CD8-positive, alpha-beta memory T cell (primary cell): ENCODE measurements around the gene TRERF1. TPM values are rescaled to one million over a fixed set of nuclear protein-coding genes. Genes with fewer than 3 reads are reported as not detected.
"Not testable (repeated sequence)": the region's sequence is repeated elsewhere in the genome, so short reads cannot be mapped to it uniquely, and the experiment has no call there.

ENCODE experiments used
- CTCF ChIA-PET: fragments of 350-600 bp; sonication (Branson Sonifier 250); formaldehyde crosslinking; loops from one replicate; lab custom pipeline; 2021; ENCODE audit warnings: antibody characterized with exemption; lab: Charles Lee
- POLR2A ChIA-PET: fragments of 350-600 bp; sonication (Branson Sonifier 250); formaldehyde crosslinking; loops from one replicate; lab custom pipeline; 2021; ENCODE audit warnings: antibody characterized with exemption; lab: Charles Lee
- DNase-seq, 5 donors: peaks; one replicate each; pipeline versions ENCODE4 v3.0.0 to v3.0.0-alpha.2; 2020 to 2022; ENCODE audit warnings: mixed read lengths in 1 of 5
- H3K27ac ChIP-seq: one replicate; pipeline ENCODE4 v1.7.0; 2013; ENCODE audit warnings: low read depth, mild to moderate bottlenecking, low read length, moderate library complexity
- H3K27me3 ChIP-seq: 2 replicates; pipeline ENCODE4 v1.7.0; 2013; ENCODE audit warnings: low read length, mild to moderate bottlenecking; ENCODE audit not compliant: insufficient read depth, poor library complexity, severe bottlenecking
- H3K36me3 ChIP-seq: 2 replicates; pipeline ENCODE4 v1.7.0; 2013; ENCODE audit warnings: mild to moderate bottlenecking, low read length, moderate library complexity; ENCODE audit not compliant: insufficient read depth
- H3K4me1 ChIP-seq: 2 replicates; pipeline ENCODE4 v1.7.0; 2013; ENCODE audit warnings: mild to moderate bottlenecking, low read length, moderate library complexity; ENCODE audit not compliant: insufficient read depth
- H3K4me3 ChIP-seq: 2 replicates; pipeline ENCODE4 v1.7.0; 2013; ENCODE audit warnings: mild to moderate bottlenecking, low read length
- H3K9me3 ChIP-seq: 2 replicates; pipeline ENCODE4 v1.7.0; 2013; ENCODE audit warnings: mild to moderate bottlenecking, low read length
- H3K27ac Mint-ChIP-seq, 8 donors: one replicate each; pipeline ENCODE4 v1.8.0; 2020 to 2021; ENCODE audit warnings: mixed read lengths in 8 of 8, mild to moderate bottlenecking in 6 of 8, inconsistent platforms in 3 of 8, moderate library complexity in 3 of 8
- H3K27me3 Mint-ChIP-seq, 2 donors: one replicate each; pipeline ENCODE4 v1.8.0; 2020 to 2021; ENCODE audit warnings: mixed read lengths in 2 of 2, mild to moderate bottlenecking in 1 of 2, moderate library complexity in 1 of 2
- H3K36me3 Mint-ChIP-seq, 3 donors: one replicate each; pipeline ENCODE4 v1.8.0; 2020 to 2021; ENCODE audit warnings: mixed read lengths in 3 of 3, inconsistent platforms in 1 of 3, mild to moderate bottlenecking in 1 of 3
- H3K4me1 Mint-ChIP-seq, 3 donors: one replicate each; pipeline ENCODE4 v1.8.0; 2020 to 2021; ENCODE audit warnings: mixed read lengths in 3 of 3, inconsistent platforms in 1 of 3, mild to moderate bottlenecking in 1 of 3
- H3K4me3 Mint-ChIP-seq, 7 donors: one replicate each; pipeline ENCODE4 v1.8.0; 2020 to 2021; ENCODE audit warnings: mixed read lengths in 7 of 7, mild to moderate bottlenecking in 6 of 7, moderate library complexity in 4 of 7, inconsistent platforms in 2 of 7
- H3K9me3 Mint-ChIP-seq, 5 donors: one replicate each; pipeline ENCODE4 v1.8.0; 2020 to 2022; ENCODE audit warnings: mixed read lengths in 5 of 5, mild to moderate bottlenecking in 3 of 5, moderate library complexity in 2 of 5, inconsistent platforms in 1 of 5
- polyA plus RNA-seq: library from polyadenylated mRNA; unstranded; fragments of 300-500 nt; fragmentation: Illumina TruSeq; gene quantifications from one replicate; pipeline ENCODE4 v1.2.3, GENCODE V29; 2021
- total RNA-seq, 2 experiments: library from RNA; stranded (reverse); gene quantifications; one replicate each; pipeline ENCODE4 v1.2.3, GENCODE V29; 2021

Gene TRERF1
- total and polyA plus RNA-seq, 3 experiments from 2014 or later: 10.2 to 10.6 (median 10.3) TPM

- H3K36me3 ChIP-seq: no peaks in the 10 kb centered on the region
- H3K4me1 ChIP-seq: peaks cover 11% of the 10 kb centered on the region
- no peak overlapping the region for H3K27ac ChIP-seq
- no peaks in the 10 kb centered on the region for H3K9me3 ChIP-seq
- ChIA-PET POLR2A (interaction anchor here (0.6 kb wide), 1 partner anchor 330 kb away, joined by 3 read pairs; no protein-coding TSS in a partner anchor), CTCF (interaction anchor here (1.0 to 2.2 kb wide), 2 partner anchors 326 to 435 kb away, joined by 3 to 8 read pairs; no protein-coding TSS in a partner anchor)
- H3K27me3 ChIP-seq: no peaks in the 10 kb centered on the region
- no peak overlapping the region for H3K27ac Mint-ChIP-seq
- no peak for DNase-seq
- peaks cover 0 to 10% (median 3%) of the 10 kb centered on the region in 3 donors for H3K36me3 Mint-ChIP-seq
- peaks cover 12 to 18% (median 12%) of the 10 kb centered on the region in 3 donors for H3K4me1 Mint-ChIP-seq
- H3K9me3 Mint-ChIP-seq: no peaks in the 10 kb centered on the region
- no peak overlapping the region for H3K4me3 ChIP-seq
- no peak overlapping the region for H3K4me3 Mint-ChIP-seq
- H3K27me3 Mint-ChIP-seq: peaks cover 0 to 2% of the 10 kb centered on the region in 2 donors
Observed at GRCh38 chr6:42221546-42221945, 230.2 kb downstream of the TRERF1 start.

- Mint-ChIP-seq H3K9me3 (no peaks in the 10 kb centered on the region), H3K4me1 (peaks cover 16 to 26% (median 19%) of the 10 kb centered on the region in 3 donors), H3K27ac (no peak overlapping the region), H3K36me3 (peaks cover 0 to 7% (median 3%) of the 10 kb centered on the region in 3 donors), H3K27me3 (peaks cover 0 to 2% of the 10 kb centered on the region in 2 donors), H3K4me3 (peak overlapping the region in 1 of 7 donors; percentile 38)
- H3K36me3 ChIP-seq: no peaks in the 10 kb centered on the region
- DNase-seq: no peak
- H3K4me3 ChIP-seq: no peak overlapping the region
- peaks cover 14% of the 10 kb centered on the region for H3K4me1 ChIP-seq
- ChIA-PET CTCF (interaction anchor here (1.0 kb wide), 1 partner anchor 435 kb away, joined by 3 read pairs; no protein-coding TSS in a partner anchor), POLR2A (no interaction called here)
- H3K27me3 ChIP-seq: no peaks in the 10 kb centered on the region
- no peak overlapping the region for H3K27ac ChIP-seq
- no peaks in the 10 kb centered on the region for H3K9me3 ChIP-seq
Observed at GRCh38 chr6:42220807-42221206, 230.9 kb downstream of the TRERF1 start.

GRCh38 chr6:42217519-42218367 is 234.0 kb downstream of the TRERF1 start, which contains the start of gene MRPS10:
TSS of gene MRPS10 (minus strand) at chr6:42217861. CDS start at chr6:42217849, 12 bp downstream.
- Mint-ChIP-seq H3K36me3 (peaks cover 5 to 22% (median 8%) of the 10 kb centered on the region in 3 donors), H3K4me3 (peak within 1 kb of the TSS; percentile 95 to 100 (median 98)), H3K27me3 (peaks cover 0 to 2% of the 10 kb centered on the region in 2 donors), H3K27ac (peak within 1 kb of the TSS; percentile 72 to 98 (median 96)), H3K9me3 (no peaks in the 10 kb centered on the region), H3K4me1 (peaks cover 28 to 38% (median 29%) of the 10 kb centered on the region in 3 donors)
- Histone ChIP-seq H3K36me3 (peaks cover 12% of the 10 kb centered on the region), H3K4me1 (peaks cover 24% of the 10 kb centered on the region), H3K27ac (peak within 1 kb of the TSS; percentile 82), H3K27me3 (no peaks in the 10 kb centered on the region), H3K4me3 (peak within 1 kb of the TSS; percentile 99), H3K9me3 (no peaks in the 10 kb centered on the region)
- DNase-seq: peak; percentile 84 to 94 (median 86)
- CTCF ChIA-PET: interaction anchor here (0.7 to 1.9 kb wide), 8 partner anchors 114 to 508 kb away, joined by 3 to 8 read pairs (median 4); partner anchors contain the start of genes FRS3 and UBR2
- POLR2A ChIA-PET: no interaction called here

- Histone ChIP-seq H3K27ac (peak overlapping the region; percentile 82), H3K4me1 (peaks cover 24% of the 10 kb centered on the region), H3K4me3 (peak overlapping the region; percentile 99), H3K36me3 (peaks cover 18% of the 10 kb centered on the region), H3K9me3 (no peaks in the 10 kb centered on the region), H3K27me3 (no peaks in the 10 kb centered on the region)
- peaks cover 30 to 42% (median 32%) of the 10 kb centered on the region in 3 donors for H3K4me1 Mint-ChIP-seq
- H3K27me3 Mint-ChIP-seq: peaks cover 0 to 2% of the 10 kb centered on the region in 2 donors
- no peak for DNase-seq
- peak overlapping the region; percentile 95 to 100 (median 98) for H3K4me3 Mint-ChIP-seq
- no peaks in the 10 kb centered on the region for H3K9me3 Mint-ChIP-seq
- ChIA-PET POLR2A (interaction anchor here (1.3 kb wide), 1 partner anchor 429 kb away, joined by 3 read pairs; the partner anchor contains the start of gene TOMM6), CTCF (interaction anchor here (0.9 to 1.9 kb wide), 6 partner anchors 114 to 509 kb away, joined by 3 to 8 read pairs (median 4); partner anchors contain the start of genes FRS3 and UBR2)
- peaks cover 5 to 28% (median 10%) of the 10 kb centered on the region in 3 donors for H3K36me3 Mint-ChIP-seq
- peak overlapping the region; percentile 72 to 98 (median 96) for H3K27ac Mint-ChIP-seq
Observed at GRCh38 chr6:42217157-42217518, 234.6 kb downstream of the TRERF1 start.

- CTCF ChIA-PET: interaction anchor here (0.9 to 1.9 kb wide), 6 partner anchors 113 to 510 kb away, joined by 3 to 8 read pairs (median 4); partner anchors contain the start of genes FRS3 and UBR2
- H3K27ac ChIP-seq: peak overlapping the region; percentile 82
- Mint-ChIP-seq H3K4me1 (peaks cover 30 to 42% (median 32%) of the 10 kb centered on the region in 3 donors), H3K36me3 (peaks cover 5 to 34% (median 10%) of the 10 kb centered on the region in 3 donors), H3K4me3 (peak overlapping the region; percentile 61 to 100 (median 77)), H3K27ac (peak overlapping the region in 6 of 8 donors; percentile 40 to 78 (median 66))
- not testable (repeated sequence) for DNase-seq, H3K27me3 ChIP-seq, H3K9me3 Mint-ChIP-seq, H3K9me3 ChIP-seq, H3K27me3 Mint-ChIP-seq
- POLR2A ChIA-PET: interaction anchor here (0.6 to 1.3 kb wide), 3 partner anchors 227 to 481 kb away, joined by 3 read pairs; partner anchors contain the start of genes TFEB and TOMM6
- peaks cover 24% of the 10 kb centered on the region for H3K36me3 ChIP-seq
- H3K4me1 ChIP-seq: peaks cover 24% of the 10 kb centered on the region
- H3K4me3 ChIP-seq: peak overlapping the region; percentile 99
Observed at GRCh38 chr6:42216495-42216894, 235.2 kb downstream of the TRERF1 start.

GRCh38 chr6:42212442-42212841 is 239.3 kb downstream of the TRERF1 start:
- Mint-ChIP-seq H3K36me3 (peaks cover 9 to 69% (median 21%) of the 10 kb centered on the region in 3 donors), H3K9me3 (no peaks in the 10 kb centered on the region), H3K4me3 (no peak overlapping the region), H3K4me1 (peaks cover 23 to 36% (median 27%) of the 10 kb centered on the region in 3 donors), H3K27ac (no peak overlapping the region), H3K27me3 (no peaks in the 10 kb centered on the region)
- Histone ChIP-seq H3K4me3 (no peak overlapping the region), H3K27me3 (no peaks in the 10 kb centered on the region), H3K9me3 (no peaks in the 10 kb centered on the region), H3K36me3 (peaks cover 56% of the 10 kb centered on the region), H3K27ac (no peak overlapping the region), H3K4me1 (peaks cover 18% of the 10 kb centered on the region)
- CTCF ChIA-PET: interaction anchor here (1.1 to 1.6 kb wide), 2 partner anchors 44 to 449 kb away, joined by 3 to 5 read pairs; no protein-coding TSS in a partner anchor
- no peak for DNase-seq
- POLR2A ChIA-PET: no interaction called here

- H3K27me3 Mint-ChIP-seq: no peaks in the 10 kb centered on the region
- Histone ChIP-seq H3K27ac (no peak overlapping the region), H3K27me3 (no peaks in the 10 kb centered on the region), H3K4me1 (peaks cover 15% of the 10 kb centered on the region), H3K36me3 (peaks cover 57% of the 10 kb centered on the region), H3K4me3 (no peak overlapping the region), H3K9me3 (no peaks in the 10 kb centered on the region)
- peaks cover 9 to 71% (median 21%) of the 10 kb centered on the region in 3 donors for H3K36me3 Mint-ChIP-seq
- H3K9me3 Mint-ChIP-seq: no peaks in the 10 kb centered on the region
- no peak overlapping the region for H3K27ac Mint-ChIP-seq
- CTCF ChIA-PET: interaction anchor here (1.1 to 1.6 kb wide), 2 partner anchors 43 to 450 kb away, joined by 3 to 5 read pairs; no protein-coding TSS in a partner anchor
- H3K4me3 Mint-ChIP-seq: no peak overlapping the region
- POLR2A ChIA-PET: no interaction called here
- H3K4me1 Mint-ChIP-seq: peaks cover 20 to 31% (median 22%) of the 10 kb centered on the region in 3 donors
- DNase-seq: no peak
Observed at GRCh38 chr6:42211726-42212125, 240.0 kb downstream of the TRERF1 start.
